Inferior parietal cortex (tissue), 1 donor: ENCODE measurements around the gene RNF213.

Experiments used
- DNase-seq: peaks from one replicate; pipeline ENCODE4 v3.0.0-alpha.2; 2016; ENCODE audit errors: extremely low spot score

Gene RNF213

GRCh38 chr17:80367503-80367902, 106.9 kb downstream of the RNF213 start:
- DNase-seq: no peak

- DNase-seq: no peak
Measured at GRCh38 chr17:80371196-80371595, 110.5 kb downstream of the RNF213 start.

DNA sequence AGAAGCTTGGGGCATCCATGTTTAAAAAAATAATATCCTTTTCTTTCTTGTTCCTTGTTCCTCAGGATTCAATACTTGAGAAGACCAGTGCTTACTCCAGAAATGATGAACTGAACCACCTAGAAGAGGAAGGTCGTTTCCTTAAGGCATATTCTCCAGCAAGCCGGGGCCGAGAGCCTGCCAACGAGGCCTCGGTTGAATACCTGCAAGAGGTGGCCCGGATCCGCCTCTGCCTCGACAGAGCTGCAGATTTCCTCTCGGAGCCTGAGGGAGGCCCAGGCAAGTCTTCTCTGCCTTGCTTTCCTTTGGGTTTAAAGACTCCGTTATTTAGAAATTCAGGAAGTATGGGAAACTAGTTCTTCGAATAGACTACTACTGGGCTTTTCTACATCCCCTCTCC, 111.8 kb downstream of the RNF213 start:
- DNase-seq: no peak

DNA sequence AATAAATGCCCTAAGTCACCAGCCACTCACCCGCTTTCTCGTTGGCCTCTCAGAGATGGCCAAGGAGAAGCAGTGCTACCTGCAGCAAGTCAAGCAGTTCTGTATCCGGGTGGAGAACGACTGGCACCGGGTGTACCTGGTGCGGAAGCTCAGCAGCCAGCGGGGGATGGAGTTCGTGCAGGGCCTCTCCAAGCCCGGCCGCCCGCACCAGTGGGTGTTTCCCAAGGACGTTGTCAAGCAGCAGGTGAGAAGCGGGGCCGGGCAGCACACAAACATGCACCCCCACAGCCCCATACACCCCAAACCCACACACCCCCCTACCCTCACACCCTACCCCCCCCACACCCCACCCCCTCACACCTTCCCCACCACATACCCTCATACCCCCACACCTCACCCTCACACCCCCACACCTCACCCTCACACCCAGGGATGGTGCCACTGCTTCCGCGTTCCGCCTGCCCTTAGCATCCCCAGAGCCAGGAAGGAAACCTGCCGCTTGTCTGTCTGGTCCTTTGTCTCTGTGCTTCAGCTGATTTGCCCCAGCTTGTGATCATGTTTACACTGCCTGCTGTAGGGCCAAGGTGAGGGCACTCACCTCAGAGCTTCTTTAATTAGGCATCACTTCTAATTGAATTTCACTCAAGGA, 112.4 kb downstream of the RNF213 start:
- no peak for DNase-seq

- no peak for DNase-seq
Measured at GRCh38 chr17:80374039-80374731, 113.5 kb downstream of the RNF213 start.

GRCh38 chr17:80374732-80375585, 114.3 kb downstream of the RNF213 start:
- DNase-seq: no peak

DNA sequence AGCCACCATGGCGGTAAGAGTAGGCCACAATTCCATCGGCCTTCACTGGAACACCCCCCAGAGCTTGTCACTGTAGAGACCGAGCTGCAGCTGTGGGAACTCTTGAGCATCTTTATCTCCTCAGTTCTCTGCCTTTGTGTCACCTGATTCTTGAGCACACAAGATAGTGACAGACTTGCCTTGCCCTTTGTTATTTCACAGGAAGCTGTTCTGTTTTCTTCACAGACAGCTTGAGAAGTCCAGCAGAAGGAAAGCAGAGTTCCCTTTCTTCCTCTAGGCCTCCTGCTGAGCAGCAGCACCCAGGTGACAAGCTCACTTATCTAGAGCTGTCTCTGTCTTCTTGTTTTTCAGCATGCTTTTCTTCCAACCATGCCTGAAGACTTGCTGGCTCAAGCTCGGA, 115.9 kb downstream of the RNF213 start:
- DNase-seq: no peak

DNA sequence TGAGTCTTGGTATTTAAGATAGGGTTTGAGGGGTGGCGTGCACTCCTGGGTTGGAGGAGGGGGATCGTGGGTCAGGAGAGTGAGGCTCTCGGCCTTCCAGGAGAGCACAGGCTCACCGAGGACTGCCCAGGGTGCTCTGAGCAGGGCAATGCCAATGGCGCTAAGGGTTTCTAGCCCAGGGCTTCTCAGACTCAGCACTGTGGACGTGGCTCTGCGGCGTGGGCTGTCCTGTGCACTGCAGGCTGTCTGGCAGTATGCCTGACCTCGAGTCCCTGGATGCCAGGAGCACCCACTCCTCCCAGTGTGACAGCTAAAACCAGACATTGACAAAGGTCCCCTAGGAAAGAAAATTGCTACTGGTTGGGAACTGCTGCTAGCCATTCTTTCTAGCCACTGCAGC, 117.1 kb downstream of the RNF213 start:
- no peak for DNase-seq

DNA sequence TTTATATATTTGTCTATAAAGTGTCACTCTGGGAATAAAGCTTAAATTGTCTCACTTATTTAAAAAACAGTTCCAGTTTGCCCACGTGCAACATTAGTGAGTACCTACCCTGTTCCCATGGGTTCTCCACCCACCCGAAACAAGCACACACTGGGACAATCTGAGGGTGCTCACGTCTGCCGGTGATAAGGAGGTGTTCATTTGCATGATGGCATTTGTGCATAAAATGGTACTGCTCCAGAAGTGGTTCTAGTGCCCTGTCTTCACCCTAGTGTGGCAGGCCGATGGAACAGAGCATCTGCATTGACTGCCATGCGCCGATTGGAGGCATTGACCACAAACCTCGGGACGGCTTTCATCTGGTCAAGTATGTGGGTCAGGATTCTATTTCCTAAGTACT, 118.7 kb downstream of the RNF213 start:
- no peak for DNase-seq

DNA sequence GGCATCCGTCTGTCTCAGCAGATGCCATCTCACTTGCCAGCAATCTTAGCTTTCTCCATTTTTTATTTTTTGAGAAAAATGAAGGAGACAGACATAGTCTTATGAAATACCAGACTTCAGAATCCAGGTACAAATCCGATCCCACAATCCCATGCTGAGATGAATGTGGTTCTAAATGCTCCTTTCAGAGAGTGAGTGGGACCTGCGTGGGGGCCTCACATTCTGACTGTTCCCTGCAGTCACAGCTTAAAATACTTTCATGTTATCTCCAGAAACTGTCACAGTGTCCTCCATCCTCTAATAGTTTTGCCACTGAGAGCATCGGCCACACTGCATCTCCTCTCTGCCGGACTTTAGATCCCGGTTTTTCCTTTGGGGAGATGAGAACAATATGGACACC, 119.4 kb downstream of the RNF213 start:
- no peak for DNase-seq

DNA sequence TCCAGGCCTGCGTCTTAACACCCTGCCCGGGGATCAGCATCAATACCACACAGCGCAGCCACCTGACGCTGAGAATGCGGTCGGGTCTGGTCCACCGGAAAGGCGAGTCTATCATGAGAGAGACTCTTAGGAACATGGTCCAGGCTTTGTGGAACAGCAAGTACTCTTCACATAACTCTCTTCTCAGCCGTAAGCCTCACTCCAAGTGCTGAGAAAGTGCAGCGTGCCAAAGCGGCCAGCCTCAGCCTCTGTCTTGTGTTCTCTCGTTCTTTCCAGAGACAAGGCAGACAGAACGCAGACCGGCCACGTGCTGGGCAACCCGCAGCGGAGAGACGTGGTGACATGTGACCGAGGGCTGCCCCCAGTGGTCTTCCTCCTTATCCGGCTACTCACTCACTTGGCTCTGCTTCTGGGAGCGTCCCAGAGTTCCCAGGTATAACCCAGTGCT, 119.9 kb downstream of the RNF213 start:
- DNase-seq: no peak

DNA sequence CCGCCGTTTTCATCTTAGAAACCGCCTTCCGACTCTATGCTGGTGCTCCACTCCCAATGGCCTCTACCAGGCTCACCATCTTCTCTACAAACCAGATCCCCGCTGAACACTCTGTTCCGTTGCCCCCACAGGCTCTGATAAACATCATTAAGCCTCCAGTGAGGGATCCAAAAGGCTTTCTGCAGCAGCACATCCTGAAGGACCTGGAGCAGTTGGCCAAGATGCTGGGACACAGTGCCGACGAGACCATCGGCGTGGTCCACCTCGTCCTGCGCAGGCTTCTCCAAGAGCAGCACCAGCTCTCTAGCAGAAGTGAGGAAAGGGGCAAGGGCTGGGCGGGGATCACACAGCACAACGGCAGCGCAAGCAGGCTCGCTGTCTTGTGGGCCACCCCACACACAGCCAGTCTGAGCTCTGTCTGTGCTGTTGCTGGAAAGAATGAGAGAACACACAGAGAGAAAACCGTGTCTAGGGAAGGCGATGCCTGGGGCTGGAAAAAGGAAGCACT, 120.8 kb downstream of the RNF213 start:
- DNase-seq: no peak

- DNase-seq: no peak
Measured at GRCh38 chr17:80382446-80382845, 121.8 kb downstream of the RNF213 start.

DNA sequence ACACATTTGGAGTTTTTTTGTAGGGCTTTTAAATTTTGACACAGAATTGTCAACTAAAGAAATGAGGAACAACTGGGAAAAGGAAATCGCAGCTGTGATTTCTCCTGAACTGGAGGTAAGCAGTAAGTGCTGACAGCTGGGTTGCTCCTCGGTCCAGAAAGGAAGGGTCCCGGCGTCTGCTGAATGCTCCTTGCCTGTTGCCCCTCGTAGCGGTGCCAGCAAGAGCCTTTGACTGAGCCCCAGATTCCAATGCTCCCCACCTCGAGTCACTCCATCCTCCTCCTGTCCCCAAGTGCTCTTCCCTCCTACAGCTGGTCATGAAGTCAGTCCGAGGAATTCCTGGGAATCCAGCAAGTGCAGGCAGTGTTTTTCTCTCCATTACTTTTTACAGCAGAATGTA, 122.3 kb downstream of the RNF213 start:
- no peak for DNase-seq

DNA sequence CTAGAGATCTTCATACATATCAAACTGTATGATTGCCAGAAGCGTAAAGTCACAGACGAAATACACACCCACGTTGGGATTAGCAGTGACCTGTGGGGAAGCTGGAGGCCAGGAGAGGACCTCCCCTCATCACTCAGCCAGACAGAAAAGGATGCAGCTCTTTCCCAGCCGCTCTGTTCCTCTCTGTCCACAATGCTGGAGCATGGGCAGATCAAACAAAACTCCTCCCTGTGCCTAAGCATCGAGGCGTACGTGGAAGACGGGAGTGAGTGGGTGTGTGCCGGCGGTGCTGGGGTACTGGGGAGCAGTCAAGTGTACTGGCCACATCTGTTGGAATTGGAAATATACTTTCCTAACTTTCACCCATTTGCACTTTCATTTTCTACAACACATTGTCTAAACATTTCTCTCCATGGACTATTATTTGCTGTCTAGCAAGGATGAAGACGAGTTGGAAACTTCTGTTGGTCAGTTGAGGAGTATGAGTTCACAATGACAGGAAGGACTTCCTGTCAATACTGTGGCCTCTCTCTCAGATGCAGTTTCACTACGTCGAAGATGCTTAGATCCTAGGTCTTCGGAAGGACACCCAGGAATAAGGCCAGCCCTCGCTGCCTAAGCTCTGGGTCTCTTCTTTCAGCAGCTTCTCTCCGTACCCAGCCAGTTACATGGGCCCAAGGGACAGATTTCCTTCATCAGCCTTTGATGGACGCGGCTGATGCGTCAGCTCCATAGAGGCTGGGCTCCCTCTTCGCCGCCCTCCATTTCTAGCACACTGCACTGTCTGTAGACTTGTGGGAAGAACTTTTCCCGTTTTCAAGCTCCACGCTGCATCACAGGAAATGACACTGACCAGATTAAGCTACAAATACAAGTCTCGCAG, 123.7 kb downstream of the RNF213 start:
- DNase-seq: no peak

- no peak for DNase-seq
Measured at GRCh38 chr17:80385046-80385445, 124.4 kb downstream of the RNF213 start.

DNA sequence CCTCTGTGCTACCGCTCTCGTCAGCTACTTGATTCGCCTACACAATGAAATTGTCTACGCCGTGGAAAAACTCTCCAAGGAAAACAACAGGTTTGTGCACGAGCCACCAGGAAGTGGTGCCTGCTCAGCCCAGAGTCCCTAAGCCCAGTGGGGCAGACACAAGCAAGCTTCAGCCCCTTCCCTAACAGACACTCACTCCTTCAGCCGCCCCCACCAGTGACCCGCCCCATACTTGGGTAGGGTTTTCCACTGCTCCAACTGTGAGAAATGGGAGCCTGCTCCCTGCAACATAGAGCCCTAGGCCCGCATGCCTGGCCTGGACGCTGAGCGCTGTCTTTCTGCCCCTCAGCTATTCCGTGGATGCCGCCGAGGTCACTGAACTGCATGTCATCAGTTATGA, 125.7 kb downstream of the RNF213 start:
- DNase-seq: no peak

DNA sequence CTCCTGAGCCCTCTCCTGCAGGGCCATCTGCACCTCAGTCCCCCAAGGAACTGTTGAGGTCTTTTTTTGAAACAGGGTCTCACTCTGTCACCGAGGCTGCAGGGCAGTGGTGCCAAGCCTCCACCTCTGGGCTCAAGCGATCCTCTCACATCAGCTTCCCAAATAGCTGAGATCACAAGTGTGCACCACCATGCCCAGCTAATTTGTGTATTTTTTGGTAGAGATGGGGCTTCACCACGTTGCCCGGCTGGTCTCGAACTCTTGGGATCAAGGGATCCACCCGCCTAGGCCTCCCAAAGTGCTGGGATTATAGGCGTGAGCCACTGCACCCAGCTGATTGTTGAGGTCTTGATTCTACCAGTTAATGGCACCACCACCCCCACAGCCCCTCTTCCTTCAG, 126.4 kb downstream of the RNF213 start:
- no peak for DNase-seq

DNA sequence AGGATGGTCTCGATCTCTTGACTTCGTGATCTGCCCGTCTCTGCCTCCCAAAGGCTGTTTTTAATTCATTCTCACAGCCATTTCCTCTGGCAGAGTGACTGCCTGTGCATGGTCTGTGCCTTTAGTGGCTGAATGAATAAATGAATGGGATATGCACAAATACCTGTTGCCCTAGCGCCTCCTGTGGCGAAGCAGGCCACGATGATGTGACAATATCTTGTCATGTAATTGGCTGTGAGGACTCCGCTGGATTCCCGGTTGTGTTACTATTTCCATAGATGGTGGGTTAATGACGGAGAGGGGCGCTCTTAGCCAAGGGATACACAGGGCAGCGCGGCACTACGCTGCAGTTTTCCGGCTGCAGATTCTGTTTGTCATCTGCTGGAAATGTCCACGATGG, 127.5 kb downstream of the RNF213 start:
- no peak for DNase-seq

DNA sequence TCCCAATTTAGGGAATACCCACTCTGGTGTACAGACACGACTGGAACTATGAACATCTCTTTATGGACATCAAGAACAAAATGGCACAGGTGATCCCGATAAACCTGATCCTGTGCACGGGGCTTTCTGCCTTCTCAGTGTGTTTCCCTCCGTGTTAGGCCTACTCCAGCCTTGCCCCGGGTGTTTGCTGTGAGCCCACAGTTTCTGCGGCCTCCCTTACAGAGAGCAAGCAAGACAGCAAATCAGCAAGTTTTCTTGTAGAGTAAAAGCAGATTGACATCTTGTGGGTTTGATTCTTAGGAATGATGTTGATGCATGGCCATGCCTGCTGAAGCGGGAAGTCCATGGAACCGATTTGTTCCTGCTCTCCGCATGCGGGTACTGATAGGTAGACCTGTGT, 127.9 kb downstream of the RNF213 start:
- DNase-seq: no peak
